CD4-positive, alpha-beta T cell treated with Interferon gamma for 1 hour (primary cell): ENCODE measurements around the gene EPC1.
A peak's percentile ranks its signal among the peaks of the same experiment; 100 is the strongest.
"Not testable (repeated sequence)": the region's sequence is repeated elsewhere in the genome, so short reads cannot be mapped to it uniquely, and the experiment has no call there.

Experiments used
- DNase-seq: peaks from one replicate; pipeline ENCODE4 v3.0.0-alpha.2; 2020

The EPC1 gene, protein sequence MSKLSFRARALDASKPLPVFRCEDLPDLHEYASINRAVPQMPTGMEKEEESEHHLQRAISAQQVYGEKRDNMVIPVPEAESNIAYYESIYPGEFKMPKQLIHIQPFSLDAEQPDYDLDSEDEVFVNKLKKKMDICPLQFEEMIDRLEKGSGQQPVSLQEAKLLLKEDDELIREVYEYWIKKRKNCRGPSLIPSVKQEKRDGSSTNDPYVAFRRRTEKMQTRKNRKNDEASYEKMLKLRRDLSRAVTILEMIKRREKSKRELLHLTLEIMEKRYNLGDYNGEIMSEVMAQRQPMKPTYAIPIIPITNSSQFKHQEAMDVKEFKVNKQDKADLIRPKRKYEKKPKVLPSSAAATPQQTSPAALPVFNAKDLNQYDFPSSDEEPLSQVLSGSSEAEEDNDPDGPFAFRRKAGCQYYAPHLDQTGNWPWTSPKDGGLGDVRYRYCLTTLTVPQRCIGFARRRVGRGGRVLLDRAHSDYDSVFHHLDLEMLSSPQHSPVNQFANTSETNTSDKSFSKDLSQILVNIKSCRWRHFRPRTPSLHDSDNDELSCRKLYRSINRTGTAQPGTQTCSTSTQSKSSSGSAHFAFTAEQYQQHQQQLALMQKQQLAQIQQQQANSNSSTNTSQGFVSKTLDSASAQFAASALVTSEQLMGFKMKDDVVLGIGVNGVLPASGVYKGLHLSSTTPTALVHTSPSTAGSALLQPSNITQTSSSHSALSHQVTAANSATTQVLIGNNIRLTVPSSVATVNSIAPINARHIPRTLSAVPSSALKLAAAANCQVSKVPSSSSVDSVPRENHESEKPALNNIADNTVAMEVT

DNA sequence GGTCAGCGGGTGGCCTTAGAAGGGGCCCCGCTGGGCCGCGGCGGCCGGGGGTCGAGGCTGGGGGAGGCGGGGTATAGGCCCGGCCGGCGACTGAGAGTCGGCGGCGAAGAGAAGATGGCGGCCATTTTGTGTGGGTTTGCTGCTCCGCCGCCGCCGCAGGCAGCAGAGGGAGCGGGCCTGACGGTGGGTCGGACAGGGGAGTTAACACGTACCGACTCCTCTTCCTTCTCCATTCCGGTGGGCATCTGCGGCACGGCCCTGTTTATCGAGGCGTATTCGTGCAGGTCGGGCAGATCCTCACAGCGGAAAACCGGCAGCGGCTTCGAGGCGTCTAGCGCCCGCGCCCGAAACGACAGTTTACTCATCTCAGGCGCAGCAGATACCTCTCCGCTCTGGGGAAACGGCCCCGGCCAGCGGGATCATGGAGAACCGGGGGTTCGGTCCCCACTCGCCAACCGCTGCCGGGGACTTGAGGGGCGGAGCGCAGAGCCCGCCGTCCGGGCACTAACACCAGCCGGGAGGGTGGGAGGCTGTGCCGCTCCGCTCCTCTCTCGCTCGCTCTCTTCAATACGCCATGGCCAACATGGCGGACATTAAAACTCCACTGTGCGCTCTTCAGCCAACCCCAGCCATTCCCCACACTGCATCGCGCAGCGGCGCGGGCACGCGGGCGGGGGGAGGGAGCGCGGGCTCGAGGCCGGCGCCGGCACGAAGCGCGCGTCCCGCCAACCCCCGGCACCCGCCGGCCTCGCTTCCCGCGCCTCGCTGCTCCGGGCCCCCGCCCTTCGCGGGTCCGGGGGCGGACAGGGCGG lies at the start of gene EPC1:
EPC1 (minus strand) TSS at position 608 of the 812 bp plus-strand sequence; CDS start at position 365, 243 bp downstream.
- peak; percentile 88 for DNase-seq

DNA sequence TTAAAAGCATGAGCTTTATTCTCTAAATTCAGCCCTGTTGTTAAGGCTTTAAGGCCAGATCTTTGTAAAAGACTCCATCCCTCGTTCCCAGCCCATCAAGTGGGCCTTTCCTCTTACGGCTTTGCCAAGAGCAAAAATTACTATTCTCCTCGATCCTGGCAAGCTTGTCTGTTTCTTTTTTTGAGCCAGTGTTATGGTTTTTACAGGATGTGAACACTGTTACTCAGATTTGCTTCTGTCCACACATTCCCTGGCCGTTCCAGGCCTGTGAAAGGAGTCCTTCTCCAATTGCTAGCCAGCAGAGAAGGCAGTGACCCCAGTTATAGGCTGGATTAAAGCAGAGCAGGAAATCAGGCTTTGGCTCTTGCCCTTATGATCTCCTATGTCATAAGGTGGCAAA lies 47.0 kb upstream of the EPC1 start:
- no peak for DNase-seq

DNA sequence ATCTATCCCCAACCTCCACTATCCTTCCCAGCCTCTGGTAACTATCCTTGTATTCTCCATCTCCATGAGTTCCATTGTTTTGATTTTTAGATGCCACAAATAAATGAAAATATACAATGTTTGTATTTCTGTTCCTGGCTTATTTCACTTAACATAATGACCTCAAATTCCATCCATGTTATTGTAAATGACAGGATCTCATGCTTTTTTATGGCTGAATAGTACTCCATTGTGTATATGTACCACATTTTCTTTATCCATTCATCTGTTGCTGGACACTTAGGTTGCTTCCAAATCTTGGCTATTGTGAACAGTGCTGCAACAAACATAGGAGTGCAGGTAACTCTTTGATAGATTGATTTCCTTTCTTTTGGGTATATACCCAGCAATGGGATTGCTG lies 45.3 kb upstream of the EPC1 start:
- DNase-seq = not testable (repeated sequence)

DNA sequence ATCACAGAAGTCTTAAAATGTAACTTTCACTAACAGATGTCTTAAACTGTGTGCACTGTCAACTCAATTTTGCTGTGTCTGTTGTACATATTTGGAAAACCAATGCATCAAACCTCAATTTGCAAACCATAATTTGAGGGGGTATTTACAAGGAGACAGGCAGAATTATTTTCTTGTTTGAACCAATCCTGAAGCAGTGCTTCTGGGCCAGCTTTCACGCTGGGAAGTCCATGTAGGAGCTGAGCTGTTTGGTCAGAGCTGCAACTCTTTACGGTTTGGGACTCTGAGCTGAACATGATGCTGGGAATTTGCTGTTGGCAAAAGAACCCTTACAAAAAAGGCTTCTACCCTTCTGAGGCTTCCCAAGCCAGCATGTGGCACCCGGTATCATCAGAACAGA lies 43.2 kb upstream of the EPC1 start:
- no peak for DNase-seq

DNA sequence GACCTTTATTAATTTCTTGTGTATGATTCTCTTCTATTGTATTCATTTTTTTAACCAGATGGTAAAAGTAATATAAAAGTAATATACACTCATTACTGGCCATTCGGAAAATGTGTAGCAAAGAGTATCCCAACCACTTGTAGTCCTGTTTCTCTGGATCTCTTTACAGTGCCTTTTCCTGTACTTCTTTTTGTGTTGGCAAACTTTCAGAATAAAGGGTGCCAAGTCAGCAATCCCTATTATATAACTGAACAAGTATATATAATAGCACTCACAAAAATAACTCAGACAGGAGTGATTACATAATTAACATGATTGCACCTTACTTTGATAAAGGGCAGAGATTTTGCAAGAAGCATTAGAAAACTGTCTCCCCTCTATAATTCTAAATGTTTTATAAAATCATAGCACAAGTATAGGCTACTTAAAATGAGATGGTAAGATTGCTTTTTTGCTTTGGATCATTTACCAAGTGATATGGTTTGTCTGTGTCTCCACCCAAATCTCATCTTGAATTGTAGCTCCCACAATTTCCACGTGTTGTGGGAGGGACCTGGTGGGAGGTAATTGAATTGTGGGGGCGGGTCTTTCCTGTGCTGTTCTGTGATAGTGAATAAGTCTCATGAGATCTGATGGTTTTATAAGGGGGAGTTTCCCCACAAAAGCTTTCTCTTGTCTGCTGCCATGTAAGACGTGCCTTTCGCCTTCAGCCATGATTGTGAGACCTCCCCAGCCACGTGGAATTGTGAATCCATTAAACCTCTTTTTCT lies 41.5 kb upstream of the EPC1 start:
- DNase-seq = no peak

DNA sequence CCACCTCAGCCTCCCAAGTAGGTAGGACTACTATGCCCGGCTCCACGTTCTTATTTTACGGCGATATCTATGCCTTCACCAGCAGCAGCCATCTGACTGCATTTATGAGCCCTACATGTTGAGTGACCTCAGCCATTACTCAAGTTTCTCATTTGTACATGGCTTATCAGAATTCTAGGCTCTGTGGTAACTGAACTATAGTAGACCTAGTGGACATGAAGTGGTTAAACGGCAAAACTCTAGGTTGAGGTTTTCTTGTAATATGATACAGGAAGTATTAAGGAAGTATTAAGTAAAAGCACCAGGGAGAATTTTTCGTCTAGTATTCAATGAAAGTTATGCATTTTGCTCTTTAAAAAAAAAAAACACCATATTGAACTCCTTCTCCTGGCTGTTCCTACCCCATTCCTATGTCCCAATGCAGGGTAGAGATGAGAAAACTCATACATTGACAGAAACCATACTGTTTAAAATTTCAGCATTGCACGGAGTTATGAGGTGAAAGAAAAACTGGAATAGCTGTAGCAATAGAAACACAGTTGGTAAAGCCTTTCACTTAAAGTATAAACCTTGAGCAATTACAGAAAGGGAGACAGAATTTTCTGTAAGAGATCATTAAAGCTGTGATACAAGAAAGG lies 39.8 kb upstream of the EPC1 start:
- DNase-seq = no peak

DNA sequence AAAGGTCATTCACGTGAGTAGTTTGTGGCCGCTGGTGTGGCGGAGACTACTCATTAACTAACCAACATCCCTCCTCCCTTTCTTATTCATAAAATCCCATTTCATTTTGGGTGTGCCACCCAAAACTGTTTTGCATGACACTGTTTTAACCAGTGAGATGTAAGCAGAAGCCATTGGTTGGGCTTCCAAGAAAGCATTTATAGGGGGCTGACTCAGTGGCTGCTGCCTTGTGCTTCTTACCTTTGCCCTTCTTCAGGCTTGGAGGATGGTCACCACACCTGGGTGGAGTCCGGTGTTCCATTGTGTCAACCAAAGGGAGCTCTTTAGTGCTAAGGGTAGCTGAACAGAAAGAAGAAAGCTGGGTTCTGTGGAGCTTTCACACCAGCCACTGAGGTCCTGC lies 37.2 kb upstream of the EPC1 start:
- no peak for DNase-seq

DNA sequence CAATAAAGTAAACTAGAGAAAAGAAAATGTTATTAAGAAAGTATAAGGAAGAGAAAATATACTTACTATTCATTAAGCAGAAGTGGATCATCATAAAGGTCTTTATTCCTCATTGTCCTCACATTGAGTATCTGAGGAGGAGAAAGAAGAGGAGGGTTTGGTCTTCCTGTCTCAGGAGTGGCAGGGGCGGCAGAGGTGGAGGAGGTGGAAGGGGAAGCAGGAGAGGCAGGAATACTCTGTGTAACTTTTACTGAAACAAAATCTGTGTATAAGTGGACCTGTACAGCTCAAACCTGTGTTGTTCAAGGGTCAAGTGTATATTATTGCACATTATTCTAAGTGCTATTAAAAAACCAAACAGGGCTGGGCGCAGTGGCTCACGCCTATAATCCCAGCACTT lies 34.2 kb upstream of the EPC1 start:
- no peak for DNase-seq

DNA sequence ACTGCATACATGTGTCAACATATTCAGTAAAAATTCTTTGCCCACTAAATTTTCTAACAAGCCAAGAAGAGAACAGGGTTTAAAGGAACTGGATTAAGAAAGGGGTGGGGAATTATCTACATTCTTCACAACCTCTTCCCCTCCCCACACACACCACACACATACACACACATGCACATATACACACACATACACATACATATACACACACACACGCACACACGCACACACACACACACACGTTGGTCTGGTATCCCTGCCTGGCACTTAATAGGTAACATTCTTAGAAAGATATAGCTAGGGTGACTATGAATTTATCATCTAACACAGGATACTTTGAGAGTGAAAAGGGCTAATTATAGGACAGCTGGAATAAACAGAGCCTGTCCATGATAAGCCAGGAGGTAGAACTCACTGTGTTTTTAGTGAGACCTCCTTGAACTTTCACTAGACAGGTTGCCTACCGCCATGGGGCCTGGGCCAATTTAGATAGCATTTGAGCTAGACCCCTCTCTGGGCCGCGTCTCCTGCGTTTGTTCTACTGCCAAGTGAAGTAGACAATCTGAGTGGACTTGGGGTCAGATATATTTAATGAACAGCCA lies 33.1 kb upstream of the EPC1 start:
- no peak for DNase-seq

DNA sequence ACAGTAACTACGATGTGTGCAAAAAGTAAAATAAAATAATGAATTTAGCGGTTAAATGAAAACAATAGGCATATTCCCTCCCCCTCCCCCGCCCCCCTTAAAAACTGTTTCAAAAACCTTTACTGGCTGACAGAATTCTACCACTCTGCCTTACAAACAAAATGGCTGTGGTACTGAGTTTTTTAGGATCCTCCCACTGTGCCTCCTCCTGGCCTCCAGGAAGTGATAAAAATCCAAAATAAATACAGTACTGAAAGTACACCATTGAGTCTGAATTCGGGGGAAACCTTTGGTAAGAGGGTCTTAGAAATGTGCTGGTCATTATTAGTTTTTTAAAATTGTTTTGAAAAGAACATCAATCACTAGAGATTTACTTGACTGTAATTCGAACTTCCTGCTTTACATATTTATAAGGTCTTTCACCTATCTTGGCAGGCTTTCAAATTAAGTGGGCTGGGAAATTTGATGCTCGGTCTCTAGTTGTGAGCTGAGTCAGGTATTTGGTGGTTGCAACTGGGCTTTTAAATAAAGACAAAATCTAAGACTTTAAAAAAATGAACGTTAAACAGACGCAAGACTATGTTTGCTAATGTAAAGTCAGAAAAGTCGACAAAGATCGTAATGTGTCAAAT lies 32.5 kb upstream of the EPC1 start:
- no peak for DNase-seq

DNA sequence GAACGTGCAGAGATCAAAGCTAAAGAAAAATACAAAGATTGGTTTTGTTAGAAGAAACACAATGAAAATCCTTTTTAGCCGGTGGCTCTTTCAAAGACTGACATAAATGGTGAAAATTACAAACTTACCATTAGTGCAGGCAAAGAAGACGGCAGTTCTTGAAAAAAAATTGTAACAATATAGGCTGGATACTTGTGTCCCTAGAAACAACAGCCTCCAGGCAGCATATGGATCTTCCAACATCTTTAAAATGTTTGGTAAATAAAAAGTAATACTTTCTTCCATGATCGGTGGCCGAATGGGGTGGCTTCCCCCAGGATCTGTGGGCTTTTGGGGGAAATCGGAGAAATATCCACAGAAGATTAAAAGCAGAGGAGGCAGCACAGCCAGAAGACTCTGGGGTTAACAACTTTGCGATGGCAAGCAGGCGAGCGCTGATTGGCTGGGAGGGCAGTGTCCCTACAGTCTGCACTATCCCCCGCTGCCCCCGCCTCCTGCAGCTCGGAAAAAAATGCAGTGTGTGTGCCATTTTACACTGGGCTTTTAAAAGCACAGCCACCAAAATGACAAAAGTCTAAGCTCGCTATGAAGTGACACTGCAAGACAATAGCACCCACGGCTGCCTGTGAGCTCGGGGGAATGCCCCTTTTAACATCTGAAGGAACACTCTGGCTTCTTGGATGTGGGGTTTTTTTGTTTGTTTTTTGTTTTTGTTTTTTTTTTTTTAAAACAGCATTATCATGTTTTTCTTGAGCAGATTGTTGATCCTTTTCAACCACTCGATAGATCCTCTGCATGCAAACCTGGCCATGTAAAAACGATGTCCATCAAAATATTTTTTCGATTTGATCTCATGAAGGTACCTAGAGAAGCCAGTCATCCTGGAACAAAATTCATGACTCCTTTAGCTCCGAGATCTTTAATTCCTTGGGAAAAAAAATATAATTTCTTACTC lies 31.7 kb upstream of the EPC1 start:
- peak; percentile 93 for DNase-seq

DNA sequence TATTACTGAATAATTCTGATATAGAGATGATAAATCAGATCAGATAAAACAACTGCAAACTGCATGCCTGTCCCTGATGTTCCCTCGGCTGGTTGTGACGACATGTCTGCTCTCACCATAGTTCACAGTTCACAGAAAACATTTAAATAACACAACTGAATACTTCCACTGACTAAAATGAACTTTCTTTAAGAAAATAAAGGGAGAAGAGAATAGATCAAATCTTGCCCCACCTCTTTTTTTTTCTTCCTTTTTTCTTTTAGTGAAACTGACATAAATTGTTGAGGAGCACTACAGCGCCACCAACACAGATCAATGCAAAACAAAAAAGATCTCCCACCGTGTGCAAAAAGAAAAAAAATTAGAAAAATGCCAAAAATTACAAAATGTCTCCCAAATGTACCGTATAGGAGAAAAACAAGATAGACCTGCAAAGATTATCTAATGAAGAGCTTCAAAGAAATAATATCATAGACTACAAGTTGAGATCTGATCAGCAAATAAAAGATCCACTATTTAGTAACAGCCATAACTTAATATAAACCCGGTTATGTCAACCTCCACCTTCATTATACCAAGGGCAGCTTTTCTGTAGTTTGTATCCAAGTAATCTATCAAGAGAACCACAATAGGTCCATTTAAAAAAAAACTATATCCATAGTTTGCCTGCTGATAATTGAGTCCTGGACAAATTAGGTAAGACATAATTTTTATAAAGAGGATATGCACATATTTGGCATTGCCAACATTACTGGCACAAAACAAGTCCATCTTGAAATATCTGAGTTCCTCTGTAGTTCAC lies 30.7 kb upstream of the EPC1 start:
- DNase-seq = peak; percentile 23

DNA sequence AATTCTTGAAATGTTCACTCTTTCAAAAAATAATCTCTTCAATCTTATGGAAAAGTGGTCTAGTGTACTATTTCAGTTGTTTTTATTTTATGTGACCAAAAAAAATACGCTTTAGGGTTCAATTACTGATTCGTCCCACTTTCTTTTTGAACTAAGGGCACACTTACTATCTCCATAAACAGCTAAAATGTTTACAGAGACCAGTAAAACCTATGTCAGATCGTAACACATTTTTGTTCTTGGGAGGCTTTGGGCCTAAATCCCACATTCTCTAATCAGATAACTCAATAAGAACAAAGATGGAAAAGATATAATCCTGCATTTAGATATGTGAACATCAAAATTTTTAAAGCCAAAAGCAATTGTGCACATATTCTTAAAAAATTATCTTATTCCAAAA lies 29.8 kb upstream of the EPC1 start:
- no peak for DNase-seq

DNA sequence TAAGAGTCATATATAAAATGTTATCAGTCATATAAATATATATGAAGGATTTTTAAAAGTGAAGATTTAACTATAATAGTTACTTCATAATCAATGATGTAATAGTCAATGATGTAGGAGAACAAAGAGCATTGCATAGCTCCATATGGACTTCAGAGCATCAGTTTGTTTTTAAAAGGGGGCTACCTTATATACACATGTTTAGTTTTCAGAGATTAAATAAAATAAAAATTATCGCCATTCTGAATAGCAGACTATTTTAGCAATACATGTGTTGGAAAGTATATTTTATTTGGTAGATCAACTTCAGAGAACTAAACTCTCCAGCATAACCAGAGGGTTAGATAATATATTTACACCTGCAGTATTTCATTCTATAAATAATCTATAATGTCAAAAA lies 29.1 kb upstream of the EPC1 start:
- no peak for DNase-seq

DNA sequence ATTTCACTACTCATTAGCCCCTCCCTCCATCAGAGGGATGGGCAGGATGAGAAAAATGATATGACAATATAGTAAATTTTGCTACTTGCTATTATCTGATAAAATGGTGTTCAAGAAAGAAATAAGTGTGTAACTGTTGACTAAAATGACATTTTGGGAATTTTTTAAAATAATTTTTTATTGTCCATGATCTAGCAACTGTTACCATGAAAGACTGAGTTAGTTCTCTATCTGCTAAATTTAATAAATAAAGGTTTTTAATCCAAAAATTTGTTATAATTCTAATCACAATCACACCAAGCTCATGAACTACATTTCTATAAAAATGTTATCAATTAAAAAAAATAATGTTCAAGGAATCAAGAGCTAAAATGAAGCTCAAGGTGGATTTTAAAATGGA lies 28.7 kb upstream of the EPC1 start:
- no peak for DNase-seq

DNA sequence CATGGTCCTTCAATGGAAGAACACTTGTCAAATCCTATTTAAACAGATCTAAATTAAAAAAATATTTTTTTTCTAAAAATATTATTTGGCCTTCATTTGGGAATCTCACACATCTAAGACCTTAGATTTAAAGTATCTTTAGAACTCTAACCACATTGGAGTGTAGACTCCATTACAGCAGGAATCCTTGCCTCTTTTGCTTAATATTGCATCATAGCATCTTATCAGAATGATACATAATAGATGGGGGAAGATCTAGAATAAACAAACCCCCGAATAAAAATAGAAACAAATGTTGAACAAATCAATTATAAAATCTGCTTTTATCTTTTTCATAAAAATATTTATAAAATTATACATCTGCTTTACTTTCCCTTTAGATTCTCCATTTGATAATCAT lies 27.6 kb upstream of the EPC1 start:
- no peak for DNase-seq

DNA sequence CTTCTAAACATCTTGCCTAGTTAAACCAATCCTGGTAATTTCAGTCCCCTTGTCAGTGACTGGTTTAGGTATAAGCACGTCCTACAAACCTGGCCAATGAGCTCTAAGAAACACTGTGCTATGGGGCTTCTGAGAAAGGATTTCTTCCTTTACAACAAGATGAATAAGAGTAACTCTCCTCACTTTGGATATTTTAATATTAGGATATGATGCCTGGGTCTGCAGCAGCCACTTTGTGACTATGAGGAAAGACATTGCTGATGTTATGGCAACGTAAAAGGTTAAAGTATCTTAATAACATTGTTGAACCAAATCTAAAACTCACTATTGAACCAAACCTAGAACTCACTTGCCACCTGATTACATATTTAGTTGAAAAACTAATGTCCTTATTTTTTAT lies 26.5 kb upstream of the EPC1 start:
- no peak for DNase-seq

DNA sequence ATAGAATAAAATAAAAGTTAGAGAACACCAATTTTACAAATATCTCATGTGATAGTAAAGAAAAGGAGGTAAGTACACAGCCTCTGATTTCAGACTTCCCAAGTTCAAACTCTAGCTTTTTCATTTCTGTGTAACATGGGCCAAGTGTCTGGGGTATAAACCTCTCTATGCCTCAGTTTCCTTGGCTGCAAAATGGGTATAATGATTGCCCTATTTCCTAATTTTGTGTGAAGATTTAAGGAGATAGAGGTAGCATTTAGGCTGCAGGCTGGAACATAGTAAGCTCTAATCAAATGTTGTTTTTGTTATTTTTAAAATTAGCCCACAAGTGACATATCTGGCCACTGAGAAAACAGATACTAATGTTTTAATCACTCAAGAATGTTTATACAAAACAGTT lies 26.1 kb upstream of the EPC1 start:
- DNase-seq = no peak
